Erythroblast (primary cell): ENCODE data around the gene GABRR3.
"Not testable (repeated sequence)": the region's sequence is repeated elsewhere in the genome, so short reads cannot be mapped to it uniquely, and the experiment has no call there.

Source experiments
- GATA1 ChIP-seq: IDR thresholded peaks from 2 replicates; pipeline ENCODE4 v1.6.1; 2011; ENCODE audit warnings: low read depth, mild to moderate bottlenecking, control low read depth, low read length, moderate library complexity
- POLR2A ChIP-seq: IDR thresholded peaks from 2 replicates; pipeline ENCODE4 v1.6.1; 2011; ENCODE audit warnings: mild to moderate bottlenecking, low read length

- not testable (repeated sequence) for TF ChIP-seq POLR2A, GATA1
These were observed 24.1 kb downstream of the GABRR3 start for GRCh38 chr3:98010883-98011449.
